ENCODE results near the gene MYNN.
"Not testable (repeated sequence)": the region's sequence is repeated elsewhere in the genome, so short reads cannot be mapped to it uniquely, and the experiment has no call there.

MYNN gene

DNA sequence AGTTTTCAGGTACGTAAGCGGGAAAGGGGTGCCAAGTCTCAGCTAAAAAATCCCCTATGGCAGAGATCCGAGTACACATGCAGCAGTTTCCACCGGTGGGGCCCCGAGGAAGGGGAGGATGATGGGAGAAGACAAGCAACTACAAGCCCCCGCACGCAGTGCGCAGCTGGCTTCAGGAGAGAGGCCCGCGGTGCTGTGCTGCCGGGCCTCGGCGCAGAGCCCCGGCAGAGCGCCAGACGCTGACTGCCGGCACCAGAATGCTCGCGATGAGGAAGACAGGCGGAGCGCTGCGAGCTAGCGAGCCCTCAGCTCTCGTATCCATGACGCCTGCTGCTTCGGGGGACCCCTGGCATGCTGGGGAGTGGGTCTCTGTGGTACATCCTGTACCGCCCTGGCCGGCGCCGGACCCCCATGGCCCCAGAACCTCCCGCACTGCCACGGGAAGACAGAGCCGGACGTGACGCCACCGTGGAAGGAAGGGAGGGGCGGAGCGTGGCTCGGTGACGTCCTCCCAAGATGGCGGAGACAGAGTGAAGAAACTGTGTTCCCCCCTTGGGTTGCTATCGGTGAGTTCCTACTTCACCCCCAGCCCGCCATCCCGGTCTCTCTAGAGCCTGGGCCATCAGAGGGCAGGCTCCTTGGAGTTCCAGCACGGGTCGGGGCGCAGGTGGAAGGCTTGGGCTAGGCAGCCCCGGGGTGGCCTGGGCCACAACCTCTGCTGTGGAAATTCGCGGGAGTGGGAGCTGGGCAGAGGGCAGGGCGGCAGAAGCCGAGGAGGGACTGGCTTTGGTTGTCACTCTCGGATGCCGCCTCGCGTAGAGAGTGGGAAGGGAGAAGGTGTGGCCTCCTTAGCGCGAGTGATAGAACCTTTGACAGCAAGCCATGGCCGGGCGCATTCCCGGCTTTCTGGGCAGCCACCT, at the start of gene MYNN:
MYNN (plus strand) TSS at position 500 of the 920 bp plus-strand sequence. CDS start 900 bp downstream, outside the sequence.
- DNase-seq (ENCODE audit: low read depth in 2 of 2): peak; percentile 85

DNA sequence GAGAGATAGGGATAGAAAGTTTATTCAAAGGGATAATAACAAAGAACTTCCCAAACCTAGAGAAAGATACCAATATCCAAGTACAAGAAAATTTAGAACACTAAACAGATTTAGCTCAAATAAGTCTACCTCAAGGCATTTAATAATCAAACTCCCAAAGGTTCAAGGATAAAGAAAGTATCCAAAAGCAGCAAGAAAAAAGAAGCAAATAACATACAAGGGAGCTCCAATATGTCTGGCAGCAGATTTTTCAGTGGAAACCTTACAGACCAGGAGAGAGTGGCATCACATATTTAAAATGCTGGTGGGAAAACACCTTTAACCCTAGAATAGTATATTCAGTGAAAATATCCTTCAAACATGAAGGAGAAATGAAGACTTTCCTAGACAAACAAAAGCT, 41.3 kb upstream of the MYNN start:
- DNase-seq (ENCODE audit: low read depth in 2 of 2): not testable (repeated sequence)

DNA sequence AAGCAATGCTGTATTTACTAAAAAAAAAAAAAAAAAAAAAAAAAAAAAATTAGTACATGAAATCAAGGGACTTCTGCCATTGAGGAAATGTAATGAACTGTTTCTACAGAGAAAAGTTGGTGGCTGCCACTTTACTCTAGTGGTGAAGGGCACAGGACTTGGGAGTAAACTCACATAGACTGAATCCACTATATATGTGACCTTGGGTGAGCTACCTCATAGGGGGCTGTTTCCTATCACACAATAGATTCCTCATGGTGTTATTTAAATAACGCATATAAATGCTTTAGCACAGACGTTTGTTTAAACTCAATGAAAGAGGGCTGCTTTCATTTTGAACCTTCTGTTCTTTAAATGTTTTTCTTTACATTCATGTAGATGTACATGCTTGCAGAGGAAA, 34.1 kb upstream of the MYNN start:
- DNase-seq (ENCODE audit: low read depth in 2 of 2): no peak

DNA sequence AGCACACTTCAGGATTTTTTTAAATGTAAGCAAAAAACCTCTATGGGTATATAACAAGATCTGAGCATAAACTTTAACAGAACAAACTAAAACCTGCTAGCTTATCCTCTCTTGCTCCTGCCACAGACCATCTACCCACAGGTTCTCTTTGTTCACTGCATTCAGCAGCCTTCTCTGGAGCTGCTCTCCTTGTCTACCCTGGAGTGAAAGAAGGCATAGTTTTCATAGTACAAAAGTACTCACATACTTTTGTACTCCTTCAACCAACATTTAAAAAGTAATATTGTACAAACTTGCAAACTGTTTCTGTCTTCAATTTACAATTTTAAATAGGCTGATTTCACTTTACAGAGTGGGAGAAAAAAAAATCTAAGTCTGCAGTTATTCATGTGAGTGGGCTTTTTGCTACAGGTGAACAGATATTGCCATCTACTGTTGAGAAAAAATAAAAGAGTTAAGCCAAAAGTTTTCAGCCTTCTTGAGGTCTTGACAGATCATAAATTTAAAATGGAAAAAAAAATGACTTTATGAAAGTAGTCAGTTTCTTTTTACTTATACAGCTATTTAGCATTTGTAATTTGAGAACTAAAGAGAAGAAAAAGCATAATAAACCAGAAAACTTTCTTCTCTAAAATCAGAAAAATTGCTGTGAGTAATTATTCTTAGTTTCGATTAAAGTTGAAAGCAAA, 28.7 kb upstream of the MYNN start:
- no peak for DNase-seq (ENCODE audit: low read depth in 2 of 2)

DNA sequence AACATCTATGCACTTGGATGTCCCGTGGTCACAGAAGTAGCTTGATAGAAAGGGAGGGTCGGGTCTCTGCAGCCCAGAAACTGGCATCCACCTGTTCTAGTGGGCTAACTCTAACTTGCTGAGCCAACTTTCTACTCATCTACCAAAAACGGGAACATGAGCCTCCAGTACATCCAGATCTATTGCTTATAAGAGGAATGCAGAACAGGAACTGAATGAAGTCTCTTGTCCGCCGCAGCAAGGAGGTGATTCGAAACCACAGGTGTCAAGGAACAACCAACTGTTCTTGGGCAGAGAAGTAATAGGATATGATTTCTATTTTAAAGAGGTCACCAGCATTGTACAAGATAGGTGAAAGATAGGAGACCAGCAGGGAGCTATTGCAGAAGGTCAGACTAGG, 26.3 kb upstream of the MYNN start:
- no peak for DNase-seq (ENCODE audit: low read depth in 2 of 2)

DNA sequence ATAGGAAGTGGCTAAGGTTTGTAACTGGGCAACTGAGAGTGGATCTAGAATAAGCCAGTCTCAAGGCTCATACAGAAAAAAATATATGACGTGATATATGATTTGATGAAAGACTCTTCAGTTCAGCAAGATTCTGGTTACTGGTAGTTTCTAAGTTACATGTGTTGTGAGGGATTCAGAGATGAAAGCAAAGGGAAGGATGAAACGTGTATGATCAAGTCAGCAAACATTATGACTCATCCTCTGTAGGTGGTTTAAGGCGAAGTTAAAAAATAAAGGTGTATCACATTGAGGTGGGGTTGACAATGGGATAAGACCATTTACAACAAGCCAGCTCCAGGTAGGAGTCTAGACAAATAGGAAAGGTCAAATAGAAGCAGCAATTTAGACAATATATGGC, 24.5 kb upstream of the MYNN start:
- no peak for DNase-seq (ENCODE audit: low read depth in 2 of 2)

DNA sequence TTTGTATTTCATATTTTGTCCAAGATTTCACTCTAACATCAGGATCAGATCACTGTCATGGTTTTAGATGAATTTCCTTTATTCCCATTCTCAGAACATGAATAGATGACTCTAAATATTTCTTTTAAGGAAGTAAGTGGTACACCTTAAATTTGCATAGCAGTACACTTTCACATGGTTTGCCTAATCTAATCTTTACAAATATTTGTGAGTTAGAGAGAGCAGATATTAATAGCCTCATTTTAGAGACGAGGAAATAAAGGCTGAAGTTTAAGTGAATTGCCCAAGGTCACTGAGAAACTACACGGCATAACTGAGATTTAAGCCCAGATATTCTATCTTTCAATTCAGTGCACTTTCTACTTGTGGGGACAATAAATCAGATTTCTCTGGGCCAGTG, 22.5 kb upstream of the MYNN start:
- no peak for DNase-seq (ENCODE audit: low read depth in 2 of 2)

DNA sequence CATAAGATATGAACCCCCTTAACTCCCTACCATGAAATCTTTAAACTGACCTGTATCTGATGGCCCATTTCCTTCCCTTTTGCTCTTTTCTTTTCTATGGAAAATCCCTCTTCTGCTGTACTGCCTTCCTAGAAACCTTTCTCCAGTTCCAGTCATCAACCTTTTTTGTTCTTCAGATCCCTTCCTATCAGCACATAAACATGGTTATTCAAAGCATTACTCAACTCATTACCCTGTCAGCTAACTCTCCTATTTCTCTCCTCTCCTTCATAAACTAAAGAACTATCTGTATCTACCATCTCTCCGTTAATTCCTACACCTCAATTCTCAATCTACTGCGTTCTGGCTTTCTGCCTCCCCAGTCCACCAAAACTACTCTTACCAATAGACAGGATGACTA, 21.3 kb upstream of the MYNN start:
- no peak for DNase-seq (ENCODE audit: low read depth in 2 of 2)

DNA sequence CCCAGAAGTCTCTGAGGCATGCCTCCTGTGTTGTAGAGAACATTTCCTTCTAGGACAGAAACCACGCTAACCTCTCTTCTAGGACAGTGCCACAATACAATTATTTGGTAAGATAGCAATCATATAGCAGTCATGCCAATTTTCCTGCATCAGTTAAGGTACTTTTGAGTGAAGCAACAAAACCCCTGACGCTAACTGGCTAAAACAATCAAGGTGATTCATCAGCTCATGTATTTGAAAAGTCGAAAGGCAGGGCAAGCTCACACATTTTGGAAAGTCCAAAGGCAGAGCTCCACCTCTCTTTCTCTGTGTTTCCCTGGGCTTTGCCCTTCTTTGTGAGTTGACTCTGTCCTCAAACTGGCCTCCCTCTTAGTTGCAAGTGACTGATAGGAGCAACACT, 18.5 kb upstream of the MYNN start:
- DNase-seq (ENCODE audit: low read depth in 2 of 2): no peak

DNA sequence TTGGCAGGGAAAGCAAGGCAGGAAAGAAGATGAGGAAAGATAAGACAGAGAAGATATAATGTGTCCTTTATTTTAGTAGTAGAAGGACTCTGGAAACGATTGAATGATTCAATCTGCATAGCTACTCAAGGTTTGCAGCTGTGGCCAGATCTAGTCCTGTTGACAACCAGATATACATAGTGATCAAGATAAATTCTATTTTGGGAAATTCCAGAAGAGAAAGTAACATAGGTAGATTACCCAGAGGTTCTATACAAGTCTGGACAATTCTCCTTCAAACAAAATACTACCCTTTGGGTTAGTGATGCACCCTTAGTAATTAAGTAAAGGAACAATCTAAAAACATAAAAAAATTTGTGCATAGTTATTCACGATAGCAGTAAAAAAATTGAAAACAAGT, 17.7 kb upstream of the MYNN start:
- DNase-seq (ENCODE audit: low read depth in 2 of 2): no peak

DNA sequence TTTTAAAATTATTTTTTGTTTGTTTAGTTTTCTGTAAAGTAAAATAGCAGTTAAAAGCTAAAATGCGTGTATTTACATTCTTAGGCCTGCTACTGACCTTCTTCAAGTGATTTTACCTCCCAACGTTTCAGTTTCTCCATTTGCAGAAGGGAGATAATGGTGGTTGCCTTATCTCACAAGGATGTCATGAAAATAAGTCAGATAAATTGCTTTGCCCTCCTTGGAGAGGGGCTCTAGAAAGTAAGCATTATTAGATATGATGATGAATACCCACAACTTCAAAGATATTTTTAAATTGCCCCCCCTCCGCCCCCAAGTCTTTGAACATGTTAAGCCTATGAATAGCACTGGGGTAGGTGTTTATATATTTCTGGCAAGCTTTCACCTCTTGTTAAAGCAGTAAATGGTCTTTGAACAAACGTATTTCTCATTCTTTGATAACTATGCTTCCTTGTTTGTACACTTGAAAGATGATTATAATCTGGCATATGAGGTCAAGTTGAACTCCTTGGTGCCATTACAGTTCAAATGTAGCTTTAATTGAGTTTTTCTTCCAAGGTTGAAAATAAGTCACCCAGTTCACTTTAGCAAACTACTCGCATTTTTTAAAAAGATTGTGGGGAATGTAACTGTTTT, 14.7 kb upstream of the MYNN start:
- DNase-seq (ENCODE audit: low read depth in 2 of 2): no peak

DNA sequence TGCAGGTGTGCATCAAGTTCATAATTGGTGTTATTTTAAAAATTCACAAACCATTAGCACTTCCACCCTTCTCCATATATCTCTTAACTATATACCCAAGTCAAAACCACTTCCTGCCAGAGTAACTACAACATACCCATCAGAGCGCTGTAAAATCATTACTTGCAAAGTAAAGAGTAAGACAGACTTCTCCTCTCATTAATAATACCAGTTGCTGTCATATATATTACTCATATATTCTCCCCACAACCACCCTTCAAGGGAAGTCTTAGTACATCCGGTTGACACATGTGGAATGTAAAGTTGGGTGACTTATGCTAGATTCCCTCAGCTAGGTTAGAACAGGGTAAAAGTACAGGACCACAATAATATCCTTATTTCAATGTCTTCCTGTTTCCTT, 13.9 kb upstream of the MYNN start:
- DNase-seq (ENCODE audit: low read depth in 2 of 2): no peak

DNA sequence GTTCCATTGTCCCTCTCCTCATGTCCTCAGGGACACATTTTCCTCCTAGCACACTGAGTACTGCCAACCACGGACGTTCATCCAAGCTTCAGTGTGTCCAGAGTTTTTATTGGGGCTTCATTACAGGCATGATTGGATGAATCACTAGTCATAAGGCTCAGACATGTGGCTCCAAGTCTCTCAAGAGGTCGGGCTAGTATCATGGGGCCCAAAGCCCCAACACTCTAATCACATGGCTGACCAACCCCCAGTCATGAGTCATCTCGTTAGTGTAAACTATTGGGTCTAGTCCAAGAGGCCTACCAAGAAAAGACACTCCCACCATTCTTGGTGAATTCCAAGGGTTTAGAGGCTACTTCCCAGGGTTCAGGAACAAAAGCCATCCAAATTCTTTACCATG, 12.7 kb upstream of the MYNN start:
- no peak for DNase-seq (ENCODE audit: low read depth in 2 of 2)

DNA sequence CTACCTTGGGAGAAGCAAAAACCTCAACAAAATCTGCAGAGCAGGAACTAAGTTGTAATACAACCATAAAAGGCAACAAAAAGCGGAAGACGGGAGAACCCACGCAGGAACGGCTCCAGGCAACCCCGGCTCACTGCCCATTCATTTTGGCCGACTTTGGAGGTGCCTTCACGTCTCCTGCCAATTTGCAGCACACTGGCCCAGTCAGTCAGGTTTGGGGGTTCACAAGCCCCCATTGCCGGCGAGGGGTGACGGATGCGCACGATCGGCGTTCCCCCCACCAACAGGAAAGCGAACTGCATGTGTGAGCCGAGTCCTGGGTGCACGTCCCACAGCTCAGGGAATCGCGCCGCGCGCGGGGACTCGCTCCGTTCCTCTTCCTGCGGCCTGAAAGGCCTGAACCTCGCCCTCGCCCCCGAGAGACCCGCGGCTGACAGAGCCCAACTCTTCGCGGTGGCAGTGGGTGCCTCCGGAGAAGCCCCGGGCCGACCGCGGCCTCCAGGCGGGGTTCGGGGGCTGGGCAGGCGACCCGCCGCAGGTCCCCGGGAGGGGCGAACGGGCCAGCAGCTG, 8.8 kb upstream of the MYNN start:
- DNase-seq (ENCODE audit: low read depth in 2 of 2): peak; percentile 31 to 36

DNA sequence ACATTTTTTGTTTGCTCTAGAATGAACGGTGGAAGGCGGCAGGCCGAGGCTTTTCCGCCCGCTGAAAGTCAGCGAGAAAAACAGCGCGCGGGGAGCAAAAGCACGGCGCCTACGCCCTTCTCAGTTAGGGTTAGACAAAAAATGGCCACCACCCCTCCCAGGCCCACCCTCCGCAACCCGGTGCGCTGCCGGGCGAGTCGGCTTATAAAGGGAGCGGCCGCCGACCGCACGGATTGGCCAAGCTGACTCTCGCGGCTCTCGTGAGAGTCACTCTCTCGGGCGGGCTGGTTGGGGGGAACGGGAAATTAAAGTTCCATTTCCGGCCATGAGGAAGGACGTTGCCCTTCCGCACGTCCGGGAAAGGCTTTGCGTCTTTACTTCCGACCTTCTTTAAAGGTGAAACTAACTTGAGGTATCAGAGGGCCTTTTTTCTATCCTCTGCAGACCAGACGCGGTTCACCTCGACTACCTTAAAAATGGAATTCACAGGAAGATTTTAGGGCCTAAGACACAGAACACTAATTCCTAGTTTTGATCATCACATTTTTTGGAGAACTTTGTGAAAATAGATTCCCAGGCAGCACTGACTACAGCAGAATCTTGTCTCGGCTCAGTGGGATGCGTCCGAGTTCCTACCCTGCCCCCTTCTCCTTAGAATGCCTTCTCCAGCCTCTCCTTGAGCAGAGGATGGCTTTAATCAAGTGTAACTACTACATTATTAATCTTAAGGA, 8.1 kb upstream of the MYNN start, which contains the start of gene TERC:
TERC (minus strand) TSS at position 179 of the 731 bp plus-strand sequence.
- DNase-seq (ENCODE audit: low read depth in 2 of 2): peak; percentile 83 to 88

DNA sequence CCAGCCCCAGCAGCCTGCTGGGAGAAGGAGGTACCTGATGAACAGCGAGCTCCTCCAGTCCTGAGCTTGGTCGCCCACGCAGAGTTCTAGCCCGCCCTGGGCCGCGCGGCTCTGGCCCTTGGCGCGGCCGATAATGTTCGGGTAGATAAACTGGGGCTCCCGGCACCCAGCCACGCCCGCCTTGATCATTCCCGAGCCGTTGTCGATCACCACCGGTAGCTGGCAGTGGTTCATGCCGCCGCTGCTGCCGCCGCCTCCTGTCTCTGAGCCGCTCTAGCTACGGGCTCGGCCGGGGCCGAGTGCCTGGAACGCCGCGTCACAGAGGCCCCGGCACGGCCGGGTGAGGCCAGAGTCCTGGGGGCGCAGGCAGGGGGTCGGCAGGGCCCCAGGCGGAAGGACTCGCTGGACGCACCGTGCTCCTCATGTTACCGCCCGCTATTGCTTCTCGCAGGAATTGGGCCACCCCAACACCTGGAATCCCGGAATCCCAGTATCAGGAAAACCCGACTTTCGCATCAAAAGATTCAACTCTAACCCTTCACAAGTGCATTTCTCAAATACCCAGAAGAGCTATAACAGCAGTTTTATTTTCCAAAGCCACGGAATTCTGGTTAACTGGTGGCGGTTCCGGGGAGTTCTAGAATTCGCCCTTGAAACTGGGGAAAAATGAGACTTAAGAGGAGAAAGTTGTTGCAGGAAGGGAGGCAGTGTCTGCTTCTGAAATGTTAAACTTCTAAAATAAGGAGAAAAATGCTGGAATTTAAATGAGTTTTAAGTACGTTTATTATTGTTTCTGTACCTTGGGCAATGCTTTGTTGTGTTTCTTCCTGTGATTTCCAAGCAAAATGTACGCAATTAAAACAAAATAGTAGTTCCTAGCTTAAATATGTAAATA, 3.7 kb upstream of the MYNN start, which contains the start of gene ACTRT3:
ACTRT3 (minus strand) TSS at position 275 of the 895 bp plus-strand sequence; CDS start at position 234, 41 bp downstream.
- DNase-seq (ENCODE audit: low read depth in 2 of 2): peak in 1 of 2 donors; percentile 19

DNA sequence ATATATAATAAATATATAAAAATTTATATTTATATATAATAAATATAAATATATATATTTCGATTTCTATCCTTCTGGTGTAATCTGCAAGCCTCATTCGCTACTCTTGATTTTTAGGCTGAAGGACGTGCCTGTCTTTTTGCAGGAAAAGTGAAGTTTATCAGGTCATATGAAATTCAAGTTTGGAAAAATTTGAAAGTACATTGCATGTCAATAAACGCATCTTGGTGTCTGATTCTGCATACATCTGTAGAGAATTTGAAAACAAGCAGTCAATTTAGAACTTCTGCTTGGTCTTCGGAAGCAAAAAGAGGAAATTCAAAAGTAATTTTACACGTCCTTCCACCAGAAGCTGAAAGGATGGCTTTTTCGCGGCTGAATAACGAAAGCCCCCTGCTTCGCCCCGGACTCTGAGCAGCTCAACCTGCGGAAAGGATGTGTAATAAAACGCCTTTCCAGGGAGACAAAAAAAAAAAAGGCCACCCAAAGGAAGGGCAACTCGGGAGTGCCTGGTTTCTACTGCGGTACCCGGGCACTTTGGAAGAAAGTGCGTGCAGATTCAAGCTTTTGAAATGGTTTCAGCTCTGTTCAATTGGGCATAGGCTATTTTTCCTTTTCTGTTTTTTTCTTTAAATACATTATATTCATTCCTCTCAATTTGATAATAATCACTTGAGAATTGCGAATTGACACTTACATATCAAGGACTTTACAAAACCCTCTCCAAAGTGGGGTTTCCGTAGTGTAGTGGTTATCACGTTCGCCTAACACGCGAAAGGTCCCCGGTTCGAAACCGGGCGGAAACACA, 1.5 kb upstream of the MYNN start:
- DNase-seq (ENCODE audit: low read depth in 2 of 2): peak in 1 of 2 donors; percentile 28

DNA sequence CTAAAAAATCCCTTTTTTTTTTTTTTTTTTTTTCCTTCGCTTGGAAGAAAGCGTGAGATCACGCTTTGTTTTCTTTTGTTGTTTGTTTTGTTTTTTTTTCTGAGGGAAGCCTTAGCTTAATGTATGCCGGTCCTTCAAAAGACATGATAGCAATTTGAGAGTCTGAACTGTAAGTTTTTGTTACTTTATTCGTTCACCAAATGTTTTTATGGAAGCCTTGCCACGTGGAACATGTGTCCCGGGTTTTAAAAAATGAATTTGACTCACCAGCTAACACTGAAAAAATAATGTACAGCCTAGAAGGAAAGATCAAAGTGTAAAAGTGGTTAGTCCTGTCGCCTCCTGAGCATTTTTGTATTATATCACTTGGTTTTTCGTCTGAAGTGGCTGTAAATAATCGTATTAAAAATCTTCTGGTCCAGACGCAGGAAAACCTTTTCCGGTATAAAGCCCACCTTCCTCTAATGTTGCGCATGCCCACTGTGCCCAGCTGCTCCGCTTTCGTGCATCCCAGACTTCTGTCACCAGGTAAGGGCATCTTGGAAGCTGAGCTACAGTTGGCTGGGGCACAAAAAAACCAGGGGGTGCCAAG, 795 bp upstream of the MYNN start:
- no peak for DNase-seq (ENCODE audit: low read depth in 2 of 2)

DNA sequence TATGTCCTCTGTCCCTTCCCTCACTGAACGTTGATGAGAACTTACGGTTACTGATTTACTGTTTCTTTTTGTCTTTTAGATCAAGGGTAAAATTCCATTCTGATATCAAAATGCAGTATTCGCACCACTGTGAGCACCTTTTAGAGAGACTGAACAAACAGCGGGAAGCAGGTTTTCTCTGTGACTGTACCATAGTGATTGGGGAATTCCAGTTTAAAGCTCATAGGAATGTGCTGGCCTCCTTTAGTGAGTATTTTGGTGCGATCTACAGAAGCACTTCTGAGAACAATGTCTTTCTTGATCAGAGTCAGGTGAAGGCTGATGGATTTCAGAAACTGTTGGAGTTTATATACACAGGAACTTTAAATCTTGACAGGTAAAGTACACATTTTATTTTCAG, 990 bp downstream of the MYNN start:
- DNase-seq (ENCODE audit: low read depth in 2 of 2): no peak

Data from activated CD8-positive, alpha-beta memory T cell treated with anti-CD3 and anti-CD28 coated beads for 4 hours (primary cell).